HG02840 (cell line): ENCODE measurements around the gene WRAP53.
A peak's percentile ranks its signal among the peaks of the same experiment; 100 is the strongest.

Experiments
- ATAC-seq: cut with Tn5 transposase; IDR thresholded peaks from one replicate; pipeline ENCODE4 v1.9.1; 2021; ENCODE audit warnings: mild to moderate bottlenecking, moderate library complexity, moderate number of reproducible peaks; ENCODE audit not compliant: unreplicated experiment, low FRiP score

Gene WRAP53

GRCh38 chr17:7677388-7678067 lies 10.7 kb upstream of the WRAP53 start:
- ATAC-seq, result no peak

- ATAC-seq, result no peak
Measured at GRCh38 chr17:7684851-7685532, 3.3 kb upstream of the WRAP53 start.

DNA sequence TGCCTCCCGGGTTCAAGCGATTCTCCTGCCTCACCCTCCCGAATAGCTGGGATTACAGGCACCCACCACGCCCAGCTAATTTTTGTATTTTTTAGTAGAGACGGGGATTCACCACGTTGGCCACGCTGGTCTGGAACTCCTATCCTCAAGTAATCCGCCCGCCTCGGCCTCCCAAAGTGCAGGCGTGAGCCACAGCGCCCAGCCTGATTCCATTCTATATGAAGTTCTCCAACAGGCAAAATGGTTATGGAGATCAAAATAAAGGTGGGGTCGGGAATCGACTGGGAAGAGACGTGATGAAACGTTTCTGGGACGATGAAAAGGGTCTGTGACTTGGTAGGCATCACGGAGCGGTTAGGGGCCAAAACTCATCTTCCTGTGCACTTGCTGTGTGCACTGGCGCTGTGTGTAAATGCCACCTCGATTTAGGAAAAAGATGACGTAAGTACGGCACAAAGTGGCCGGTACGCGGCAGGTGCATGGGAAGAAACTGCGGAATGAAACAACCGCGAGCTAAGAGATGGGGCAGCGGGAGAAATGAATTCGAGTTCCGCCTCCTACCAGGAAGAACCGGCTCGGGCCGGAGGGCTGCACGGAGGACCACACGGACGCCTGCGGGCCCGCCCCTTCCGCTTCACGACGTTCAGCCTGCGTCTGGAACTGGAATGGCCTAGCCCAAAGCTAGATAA lies 2.6 kb upstream of the WRAP53 start:
- ATAC-seq, result peak; percentile 43

GRCh38 chr17:7686222-7687071 lies 1.8 kb upstream of the WRAP53 start:
- peak; percentile 49 for ATAC-seq

GRCh38 chr17:7687072-7687907 lies 987 bp upstream of the WRAP53 start, which contains the start of gene TP53:
Gene TP53 (minus strand): TSS chr17:7687490. CDS start chr17:7676594, 10,896 bp downstream.
- ATAC-seq, result no peak

DNA sequence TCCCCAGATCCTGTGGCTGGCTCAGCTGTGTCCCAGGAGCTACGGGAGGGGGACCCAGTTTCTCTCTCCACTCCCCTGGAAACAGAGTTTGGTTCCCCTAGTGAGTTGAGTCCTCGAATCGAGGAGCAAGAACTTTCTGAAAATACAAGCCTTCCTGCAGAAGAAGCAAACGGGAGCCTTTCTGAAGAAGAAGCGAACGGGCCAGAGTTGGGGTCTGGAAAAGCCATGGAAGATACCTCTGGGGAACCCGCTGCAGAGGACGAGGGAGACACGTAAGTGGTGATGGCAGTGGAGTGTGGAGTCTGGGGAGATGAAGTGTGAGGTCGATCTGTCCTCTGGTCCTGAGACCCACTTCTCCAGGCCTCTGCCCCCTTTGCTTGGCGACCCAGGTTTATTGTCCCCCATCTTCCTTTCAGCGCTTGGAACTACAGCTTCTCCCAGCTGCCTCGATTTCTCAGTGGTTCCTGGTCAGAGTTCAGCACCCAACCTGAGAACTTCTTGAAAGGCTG lies 585 bp downstream of the WRAP53 start:
- ATAC-seq, result no peak

DNA sequence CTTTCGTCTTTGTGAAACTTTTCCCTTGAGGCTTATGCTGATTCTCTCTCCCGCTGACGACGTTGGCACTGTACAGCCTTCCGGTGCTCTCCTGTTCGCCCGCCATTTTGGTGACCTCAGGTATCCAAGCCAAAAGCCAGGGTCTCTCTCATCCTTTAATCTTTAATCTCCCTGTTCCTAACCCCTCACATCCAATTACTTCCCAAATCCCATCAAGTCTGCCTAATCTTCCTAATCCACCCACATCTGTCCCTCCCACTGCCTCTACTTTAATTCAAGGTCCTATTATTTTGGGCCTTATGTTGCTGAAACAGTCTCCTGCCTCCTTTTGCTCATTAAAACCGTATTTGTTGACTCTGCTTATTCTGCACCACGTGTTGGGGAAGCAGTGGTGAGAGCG lies 7.3 kb downstream of the WRAP53 start:
- ATAC-seq, result no peak

GRCh38 chr17:7697828-7698588 lies 9.7 kb downstream of the WRAP53 start:
- no peak for ATAC-seq

- no peak for ATAC-seq
Measured at GRCh38 chr17:7700510-7700909, 12.2 kb downstream of the WRAP53 start.

- no peak for ATAC-seq
Measured at GRCh38 chr17:7701681-7702080, 13.4 kb downstream of the WRAP53 start.

GRCh38 chr17:7702776-7703175 lies 14.5 kb downstream of the WRAP53 start:
- ATAC-seq, result no peak

DNA sequence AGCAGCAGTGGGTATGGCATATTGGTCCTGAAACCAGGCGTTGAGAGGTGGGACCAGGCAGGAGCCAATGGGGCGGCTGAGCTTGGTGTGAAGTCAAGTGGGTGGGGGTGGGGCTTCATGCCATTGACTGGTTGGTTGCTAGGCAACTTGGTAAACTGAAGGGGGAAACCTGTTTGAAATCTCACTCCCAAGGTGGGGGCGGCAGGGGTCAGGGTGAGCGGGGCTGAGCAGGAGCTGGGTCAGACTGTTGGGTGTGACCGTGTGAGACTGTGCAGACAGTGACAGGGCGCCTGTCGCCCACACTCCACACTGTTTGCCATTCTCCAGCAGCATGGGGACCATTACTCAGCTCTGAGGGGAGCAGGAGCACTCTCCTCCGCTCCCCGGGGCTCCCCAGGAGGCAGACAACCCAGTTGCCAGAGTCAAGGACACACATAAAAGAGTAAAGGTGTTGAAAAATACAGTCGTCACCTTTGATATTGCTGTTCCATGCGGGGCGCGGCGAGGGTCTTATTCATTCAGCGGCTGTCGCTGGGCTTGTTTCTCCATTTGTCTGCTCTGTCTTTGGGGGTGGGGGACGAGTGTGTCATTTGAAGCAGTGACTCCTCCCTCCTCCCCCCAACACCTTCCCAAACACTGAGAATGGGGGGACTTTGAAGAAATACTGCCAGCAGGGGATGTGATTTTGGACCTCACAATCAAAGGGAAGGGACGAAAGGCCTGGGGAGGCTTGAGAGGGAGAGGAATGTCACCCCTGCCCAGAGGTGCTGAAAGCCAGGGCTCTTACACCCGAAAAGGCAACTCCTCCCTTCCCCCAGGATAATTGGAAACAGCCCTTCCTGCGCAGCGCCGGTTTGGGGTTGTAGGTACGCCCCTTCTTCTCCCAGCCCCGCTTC lies 15.6 kb downstream of the WRAP53 start:
- no peak for ATAC-seq

DNA sequence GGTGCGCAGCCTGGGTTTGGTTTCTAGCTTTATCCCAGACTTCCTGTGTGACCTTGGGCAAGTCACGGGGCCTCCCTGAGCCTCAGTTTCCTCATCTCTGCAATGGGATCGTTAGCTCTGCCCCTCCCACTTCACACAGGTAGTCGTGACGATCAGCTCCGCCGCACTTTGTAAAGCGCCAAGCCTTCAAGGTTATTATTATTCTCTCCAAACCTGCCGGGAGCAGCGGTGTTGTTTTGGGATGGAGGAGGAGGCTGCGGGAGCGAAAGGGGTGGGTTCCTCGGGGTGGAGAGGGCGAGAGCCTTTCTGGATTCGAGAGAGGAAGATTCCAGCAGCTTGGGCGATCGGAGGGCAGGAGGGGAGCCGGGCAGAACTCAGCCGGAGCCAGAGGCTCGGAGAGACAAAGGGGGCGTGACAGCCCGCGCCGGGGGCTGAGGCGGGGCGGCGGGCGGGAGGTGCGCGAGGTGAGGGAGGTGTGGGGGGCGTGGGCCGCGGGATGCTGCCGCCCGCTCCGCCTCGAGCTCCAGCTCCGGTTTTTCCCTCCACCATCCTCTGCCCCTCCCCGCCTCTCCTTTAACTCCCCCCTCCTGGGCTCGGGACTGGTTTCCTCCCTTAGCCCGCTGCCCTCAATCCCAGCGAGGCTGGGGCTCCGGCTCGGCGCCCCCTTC lies 16.5 kb downstream of the WRAP53 start, which contains the start of gene EFNB3:
EFNB3 (plus strand) TSS at position 602 of the 668 bp plus-strand sequence. CDS start 397 bp downstream, outside the sequence.
- no peak for ATAC-seq

- no peak for ATAC-seq
Measured at GRCh38 chr17:7705269-7706255, 17.3 kb downstream of the WRAP53 start.

GRCh38 chr17:7706631-7707354 lies 18.5 kb downstream of the WRAP53 start:
- no peak for ATAC-seq
